LNCAP (cell line): Measurements from ENCODE around the gene CCDC192.

Experiments
- CTCF ChIP-seq: fragments of 450-650 bp; IDR thresholded peaks from 2 replicates; pipeline ENCODE4 v1.5.1; 2017; ENCODE audit warnings: mild to moderate bottlenecking

Gene CCDC192

DNA sequence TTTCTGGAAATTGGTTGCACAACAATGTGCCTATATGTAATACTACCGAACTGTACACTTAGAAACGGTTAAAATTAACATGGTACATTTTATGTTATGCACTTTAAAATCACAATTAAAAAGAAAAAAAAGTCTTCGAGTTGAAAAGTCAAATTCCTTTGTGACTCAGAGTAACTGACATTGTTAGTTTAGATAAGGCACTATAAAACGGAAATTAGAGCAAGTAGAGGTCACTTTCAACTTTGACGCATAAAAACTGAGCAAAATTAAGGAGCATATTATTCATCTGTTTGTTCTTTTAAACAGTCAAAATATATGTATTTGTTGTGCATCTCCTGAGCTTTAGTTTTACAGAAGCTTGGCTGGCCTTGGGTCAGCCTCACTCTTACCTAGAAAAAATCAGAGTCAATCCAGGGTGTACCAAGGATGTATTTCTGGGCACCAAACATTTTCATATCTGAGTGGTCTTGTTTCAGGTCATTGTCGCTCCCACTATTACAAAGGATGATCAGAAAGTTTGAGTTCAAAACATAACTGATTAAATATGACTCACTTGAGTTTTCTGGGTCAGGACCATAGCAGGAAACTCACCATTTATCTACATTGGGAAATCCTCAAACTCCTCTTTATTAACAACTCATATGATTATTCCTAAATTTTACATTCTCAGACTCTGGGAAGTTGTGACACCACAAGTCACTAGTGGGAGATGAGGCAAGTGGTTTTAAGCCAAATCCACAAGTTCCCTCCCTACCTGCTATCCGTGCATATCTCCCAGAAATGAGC, 160.6 kb downstream of the CCDC192 start:
- TF ChIP-seq CTCF, result no peak

- TF ChIP-seq CTCF, result no peak
These were observed 161.3 kb downstream of the CCDC192 start for GRCh38 chr5:127864511-127864910.

DNA sequence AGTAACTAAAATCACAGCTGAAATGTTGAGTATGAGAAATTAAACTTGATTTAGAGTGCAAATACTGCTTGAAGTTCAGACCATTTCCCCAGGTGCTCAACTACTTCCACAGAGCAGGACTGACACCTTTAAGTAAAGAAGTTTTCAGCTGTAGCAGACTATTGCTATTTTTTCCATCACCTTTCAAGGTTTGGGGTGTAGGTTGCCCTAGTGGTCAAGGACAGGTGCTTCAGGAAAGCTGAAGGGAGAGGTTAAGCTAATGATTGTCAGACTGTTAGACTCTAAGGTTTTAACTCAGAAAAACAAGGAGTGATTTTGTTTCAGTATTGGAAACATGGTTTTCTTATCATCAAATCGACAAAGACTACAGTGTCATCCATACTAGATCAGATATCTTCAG, 162.1 kb downstream of the CCDC192 start:
- no peak for TF ChIP-seq CTCF

DNA sequence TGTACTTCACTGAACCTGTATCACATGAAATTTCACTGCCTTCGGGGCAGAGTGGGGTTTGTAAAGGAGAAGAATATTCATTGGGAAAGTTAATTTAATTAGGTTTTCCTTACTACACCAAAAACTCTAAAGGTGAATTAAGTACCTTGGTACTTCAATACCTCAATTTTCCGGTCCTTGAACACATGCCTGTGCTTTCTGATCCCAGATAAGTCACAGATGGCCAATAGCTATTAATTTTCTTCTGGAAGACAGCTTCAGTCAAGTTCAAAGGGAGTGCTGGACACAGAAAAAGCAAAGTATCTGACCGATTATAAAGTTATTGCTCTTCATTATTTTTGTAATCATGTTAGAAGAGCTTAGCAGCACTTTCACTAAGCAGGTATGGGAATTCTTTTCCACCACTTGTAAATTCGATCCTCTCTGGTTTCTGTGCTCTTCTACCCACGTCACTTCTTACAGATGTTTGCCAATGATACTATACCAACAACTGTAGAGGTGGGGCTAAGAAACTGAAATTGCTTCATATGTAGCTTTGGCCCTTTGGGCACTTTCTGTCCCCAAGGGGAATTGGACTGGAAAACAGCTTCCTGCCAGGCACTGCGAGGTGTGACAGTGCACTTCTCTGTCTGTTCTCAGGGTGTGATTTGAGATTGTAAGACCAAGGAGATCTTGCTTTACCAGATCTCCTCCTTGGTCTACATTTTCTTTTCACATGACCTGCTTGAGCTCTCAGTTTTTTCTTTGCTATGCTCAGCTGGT, 164.0 kb downstream of the CCDC192 start:
- no peak for TF ChIP-seq CTCF

- no peak for TF ChIP-seq CTCF
These were observed 167.7 kb downstream of the CCDC192 start for GRCh38 chr5:127870914-127871313.

GRCh38 chr5:127871503-127872153, 168.4 kb downstream of the CCDC192 start:
- no peak for TF ChIP-seq CTCF

GRCh38 chr5:127872494-127872893, 169.3 kb downstream of the CCDC192 start:
- no peak for TF ChIP-seq CTCF
